CD1c-positive myeloid dendritic cell (primary cell): ENCODE measurements around the gene NUDCD3.
A peak's percentile ranks its signal among the peaks of the same experiment; 100 is the strongest.
"Not testable (repeated sequence)": the region's sequence is repeated elsewhere in the genome, so short reads cannot be mapped to it uniquely, and the experiment has no call there.

Source experiments
- DNase-seq: peaks from one replicate; pipeline ENCODE4 v3.0.0-alpha.2; 2016; ENCODE audit errors: extremely low spot score

The NUDCD3 gene

DNA sequence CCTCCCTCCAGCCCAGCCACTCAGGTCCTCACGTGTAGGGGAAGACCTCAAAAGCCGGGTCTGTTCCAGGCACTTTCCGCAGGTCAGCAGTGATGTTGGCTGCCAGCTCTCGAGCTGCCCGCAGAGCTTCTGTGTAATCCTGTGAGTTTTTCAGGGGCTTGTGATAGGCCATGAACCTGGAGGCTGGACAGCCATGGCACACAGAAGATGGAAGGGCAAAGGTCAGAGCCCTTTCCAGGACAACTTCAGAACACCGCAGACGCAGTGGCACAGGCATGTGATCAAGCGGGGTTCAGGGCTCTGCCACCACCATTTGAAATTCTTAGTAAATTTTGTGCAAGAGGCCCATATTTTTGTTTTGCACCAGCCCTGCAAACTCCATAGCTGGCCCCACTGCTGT, 26.7 kb upstream of the NUDCD3 start:
- no peak for DNase-seq

GRCh38 chr7:44515590-44516268, 25.3 kb upstream of the NUDCD3 start:
- no peak for DNase-seq

DNA sequence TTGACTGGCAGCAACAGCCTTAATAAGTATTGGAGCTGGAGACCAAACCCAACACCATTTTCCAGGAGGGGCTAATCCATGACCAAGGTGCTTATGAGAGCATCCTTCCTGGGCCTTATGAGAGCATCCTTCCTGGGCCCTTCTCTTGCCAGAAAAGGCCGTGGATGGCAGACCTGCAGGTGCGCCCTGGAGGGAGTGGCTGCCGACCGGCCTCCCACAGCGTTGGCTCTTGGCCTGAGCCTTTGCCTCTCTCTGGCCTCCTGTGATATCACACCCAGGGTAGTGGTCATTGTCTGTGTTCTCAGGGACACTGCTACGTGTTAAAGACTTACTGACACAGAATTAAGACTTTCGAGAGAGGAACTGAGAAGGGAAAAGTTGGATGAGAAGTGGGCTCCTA, 22.3 kb upstream of the NUDCD3 start:
- no peak for DNase-seq

DNA sequence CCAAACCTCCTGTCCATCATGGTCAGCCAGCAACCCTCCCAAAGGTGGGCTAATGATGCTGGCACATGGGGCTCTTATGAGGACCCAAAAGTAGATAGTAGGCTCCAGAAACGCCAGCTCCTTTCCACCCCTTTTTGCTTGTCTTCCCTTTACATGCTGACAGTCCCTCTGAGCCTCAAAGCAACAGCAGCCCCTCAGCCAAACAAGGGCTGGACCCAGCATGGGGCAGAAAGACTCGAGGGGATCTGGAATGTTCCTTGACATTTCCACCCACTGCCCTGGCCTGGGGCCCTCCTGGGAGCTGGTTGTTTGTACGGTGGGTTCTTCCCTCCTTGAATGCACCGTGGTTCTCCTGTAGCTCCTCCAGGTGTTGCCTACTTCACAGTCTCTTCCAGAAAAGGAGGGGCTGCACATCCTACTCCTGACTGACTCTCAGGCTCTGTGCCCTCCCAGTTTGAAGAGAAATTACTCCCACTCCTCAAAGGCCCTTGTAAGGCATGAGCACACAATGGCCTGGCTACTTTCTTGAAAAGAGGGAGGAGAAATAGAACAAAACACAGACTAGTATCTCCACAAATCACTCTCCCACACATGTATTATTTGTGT, 21.5 kb upstream of the NUDCD3 start:
- no peak for DNase-seq

DNA sequence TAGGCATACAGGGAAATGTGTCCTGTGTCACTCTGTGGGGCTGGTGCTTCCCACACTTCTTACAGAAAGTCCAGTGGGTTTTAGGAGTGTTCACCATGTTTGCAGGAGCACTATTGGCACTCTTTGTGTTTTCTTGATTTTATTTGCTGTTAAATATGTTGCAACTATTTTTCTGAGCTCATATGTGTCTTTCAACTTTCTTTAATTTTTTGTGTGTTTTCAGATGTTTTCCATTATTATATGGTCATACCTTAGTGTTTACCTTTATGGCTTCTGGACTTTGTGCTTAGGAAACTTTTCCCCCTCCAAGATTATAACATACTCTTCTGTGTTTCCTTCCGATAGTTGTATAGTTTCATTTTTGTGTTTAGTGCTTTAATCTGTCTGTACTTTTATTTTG, 20.8 kb upstream of the NUDCD3 start:
- DNase-seq: no peak

- peak; percentile 20 for DNase-seq
These were observed 18.0 kb upstream of the NUDCD3 start for GRCh38 chr7:44508328-44509030.

GRCh38 chr7:44506592-44507288, 16.3 kb upstream of the NUDCD3 start:
- DNase-seq: not testable (repeated sequence)

DNA sequence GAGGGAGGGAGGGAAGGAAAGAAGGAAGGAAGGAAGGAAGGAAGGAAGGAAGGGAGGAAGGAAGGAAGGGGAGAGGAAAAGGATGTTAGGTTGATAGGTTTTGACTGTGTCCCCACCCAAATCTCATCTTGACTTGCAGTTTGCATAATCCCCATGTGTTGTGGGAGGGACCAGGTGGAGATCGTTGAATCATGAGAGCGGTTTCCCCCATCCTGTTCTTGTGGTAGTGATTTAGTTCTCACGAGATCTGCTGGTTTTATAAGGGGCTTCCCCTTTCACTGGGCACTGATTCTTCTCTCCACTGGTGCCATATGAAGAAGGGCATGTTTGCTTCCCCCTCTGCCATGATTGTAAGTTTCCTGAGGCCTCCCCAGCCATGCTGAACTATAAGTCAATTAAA, 15.1 kb upstream of the NUDCD3 start:
- no peak for DNase-seq

- no peak for DNase-seq
These were observed 7.9 kb upstream of the NUDCD3 start for GRCh38 chr7:44498230-44498954.

GRCh38 chr7:44497155-44498027, 6.9 kb upstream of the NUDCD3 start:
- no peak for DNase-seq

DNA sequence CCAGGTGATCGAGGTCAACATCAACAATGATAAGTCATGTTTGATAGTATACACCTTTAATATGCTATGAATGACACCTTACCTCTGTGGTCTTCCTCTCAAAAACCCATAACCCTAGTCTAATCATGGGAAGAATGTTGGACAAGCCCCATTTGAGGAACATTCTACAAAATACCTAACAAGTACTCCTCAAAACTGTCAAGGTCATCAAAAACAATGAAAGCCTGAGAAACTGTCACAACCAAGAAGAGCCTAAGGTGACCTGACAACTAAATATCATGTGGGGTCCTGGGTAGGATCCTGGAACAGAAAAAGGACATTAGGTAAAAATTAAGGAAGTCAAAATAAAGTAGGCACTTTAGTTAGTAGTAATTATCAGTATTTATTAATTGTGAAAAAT, 5.9 kb upstream of the NUDCD3 start:
- no peak for DNase-seq

- DNase-seq: no peak
These were observed 4.5 kb upstream of the NUDCD3 start for GRCh38 chr7:44494960-44495359.

- no peak for DNase-seq
These were observed 771 bp upstream of the NUDCD3 start for GRCh38 chr7:44491229-44491628.

GRCh38 chr7:44489955-44490350, 505 bp downstream of the NUDCD3 start:
- no peak for DNase-seq

DNA sequence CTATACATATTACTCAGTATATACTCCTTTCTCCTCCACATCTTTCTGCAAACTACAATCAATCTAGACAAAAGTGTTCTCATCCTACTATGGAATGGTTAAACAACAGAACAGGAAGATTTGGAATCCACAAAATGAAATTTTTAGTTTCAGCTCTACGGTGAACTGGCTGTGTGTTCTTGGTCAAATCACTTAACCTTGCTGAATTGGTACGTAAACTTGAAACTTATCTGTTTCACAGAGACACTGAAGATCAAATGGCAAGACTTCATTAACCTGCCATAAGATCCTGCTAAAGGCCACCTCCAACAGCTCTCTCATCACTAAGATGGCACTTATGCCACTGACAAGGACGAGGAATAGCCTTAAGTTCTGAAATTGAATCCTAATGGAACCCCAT, 1.5 kb downstream of the NUDCD3 start:
- no peak for DNase-seq

- no peak for DNase-seq
These were observed 3.8 kb downstream of the NUDCD3 start for GRCh38 chr7:44486693-44487092.

GRCh38 chr7:44486001-44486400, 4.5 kb downstream of the NUDCD3 start:
- DNase-seq: no peak

DNA sequence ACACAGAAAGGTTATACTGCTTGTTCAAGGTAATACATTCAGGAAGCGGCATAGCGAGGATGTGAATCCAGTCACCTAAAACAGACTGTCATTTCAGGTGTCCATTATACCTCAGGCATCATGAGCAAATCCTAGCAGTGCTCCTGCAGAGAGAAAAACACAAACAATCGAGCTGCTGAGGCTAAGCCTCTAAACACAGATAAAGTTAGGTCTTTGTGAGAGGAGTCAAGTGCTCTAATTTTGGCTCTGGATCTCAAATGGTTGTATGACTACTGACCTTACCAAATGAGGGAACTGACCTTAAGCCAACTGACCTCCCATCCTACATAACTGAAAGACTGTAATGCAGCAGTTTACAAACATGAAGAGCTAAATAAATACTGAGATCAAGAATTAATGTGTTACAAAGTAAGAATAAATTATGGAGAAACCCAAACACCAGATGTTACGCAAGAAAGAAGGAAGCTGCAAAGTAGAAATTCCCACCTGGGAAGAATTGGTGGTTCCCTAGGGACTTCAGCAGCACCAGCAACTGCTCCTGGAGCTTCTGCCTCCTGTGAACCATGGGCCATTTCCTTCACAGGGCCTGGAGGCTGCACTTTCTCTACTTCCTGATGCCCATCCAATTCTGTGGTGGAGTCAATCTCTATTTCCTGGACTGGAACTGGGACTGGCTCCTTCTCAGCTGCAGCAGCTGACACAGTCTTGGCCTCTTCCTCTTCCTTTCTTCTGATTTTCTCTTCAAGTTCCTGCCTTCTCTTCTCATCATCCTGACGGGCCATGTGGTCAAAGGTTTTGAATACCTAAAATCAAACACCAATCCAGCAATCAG, 5.8 kb downstream of the NUDCD3 start:
- no peak for DNase-seq

- no peak for DNase-seq
These were observed 7.7 kb downstream of the NUDCD3 start for GRCh38 chr7:44482502-44483485.
